ENCODE results near the gene SZT2. TPM values are rescaled to one million over a fixed set of nuclear protein-coding genes. Genes with fewer than 3 reads are reported as not detected.

The SZT2 gene
- total RNA-seq, 1 experiment from 2014 or later, result 28.4 TPM

- no peak for TF ChIP-seq AFF4 (CRISPR knock-in tag; IDR thresholded peaks at IDR 0.05; ENCODE audit: borderline replicate concordance)
Measured at GRCh38 chr1:43381612-43382011, 8.1 kb upstream of the SZT2 start (continued).

GRCh38 chr1:43382027-43382779, 7.5 kb upstream of the SZT2 start:
- Mint-ChIP-seq H3K4me3 (no peak overlapping the region), H3K9me3 (no peaks in the 10 kb centered on the region), H3K4me1 (peaks cover 3% of the 10 kb centered on the region; the same call in 1 of the 2 replicates), H3K27me3 (ENCODE audit: low read depth) (no peaks in the 10 kb centered on the region), H3K36me3 (peaks cover 34% of the 10 kb centered on the region), H3K27ac (no peak overlapping the region)
- POLR2A ChIA-PET, result interaction anchor here (0.6 kb wide), 1 partner anchor 17 kb away, joined by 3 read pairs; no protein-coding TSS in a partner anchor
- ATAC-seq (no peak), DNase-seq (ENCODE audit: low spot score) (no peak)
- TF ChIP-seq ZNF671 (CRISPR knock-in tag; IDR thresholded peaks at IDR 0.05) (no peak), USF2 (CRISPR knock-in tag; IDR thresholded peaks at IDR 0.05) (no peak), NR2C2 (CRISPR knock-in tag; IDR thresholded peaks at IDR 0.05) (no peak), CDX4 (CRISPR knock-in tag; IDR thresholded peaks at IDR 0.05; ENCODE audit: borderline replicate concordance) (no peak), NFE2L1 (CRISPR knock-in tag; IDR thresholded peaks at IDR 0.05) (no peak), E2F1 (CRISPR knock-in tag; IDR thresholded peaks at IDR 0.05) (no peak), SMAD4 (CRISPR knock-in tag; IDR thresholded peaks at IDR 0.05) (no peak), JUN (CRISPR knock-in tag; IDR thresholded peaks at IDR 0.05) (no peak), CTCF (IDR thresholded peaks at IDR 0.05) (no peak), PRRX2 (CRISPR knock-in tag; IDR thresholded peaks at IDR 0.05) (no peak), USF1 (CRISPR knock-in tag; IDR thresholded peaks at IDR 0.05) (no peak), NFATC4 (CRISPR knock-in tag; IDR thresholded peaks at IDR 0.05) (no peak)
- CTCF ChIA-PET, result interaction anchor here (1.8 kb wide), 1 partner anchor 32 kb away, joined by 7 read pairs; no protein-coding TSS in a partner anchor

- Mint-ChIP-seq H3K27ac (no peak overlapping the region), H3K36me3 (peaks cover 34% of the 10 kb centered on the region)
- ATAC-seq, result no peak
- TF ChIP-seq OVOL2 (CRISPR knock-in tag; IDR thresholded peaks at IDR 0.05; ENCODE audit: borderline replicate concordance) (no peak), ZNF281 (CRISPR knock-in tag; IDR thresholded peaks at IDR 0.05) (no peak), SMAD3 (CRISPR knock-in tag; IDR thresholded peaks at IDR 0.05; ENCODE audit: borderline replicate concordance) (no peak), TEAD1 (CRISPR knock-in tag; IDR thresholded peaks at IDR 0.05) (no peak), FOXP4 (CRISPR knock-in tag; IDR thresholded peaks at IDR 0.05) (no peak), NR2C2 (CRISPR knock-in tag; IDR thresholded peaks at IDR 0.05) (no peak)
Measured at GRCh38 chr1:43383449-43383848, 6.2 kb upstream of the SZT2 start.

More at GRCh38 chr1:43383449-43383848, 6.2 kb upstream of the SZT2 start:
- CTCF ChIA-PET, result interaction anchor here (1.2 to 1.8 kb wide), 3 partner anchors 31 to 156 kb away, joined by 3 to 7 read pairs (median 5); no protein-coding TSS in a partner anchor
- POLR2A ChIA-PET, result no interaction called here
- DNase-seq (ENCODE audit: low spot score), result no peak
- Mint-ChIP-seq H3K4me3 (no peak overlapping the region), H3K9me3 (no peaks in the 10 kb centered on the region), H3K4me1 (peaks cover 1% of the 10 kb centered on the region; the same call in 1 of the 2 replicates), H3K27me3 (ENCODE audit: low read depth) (no peaks in the 10 kb centered on the region)

Data from WTC11 (cell line).